Spinal cord (tissue), 10 donors: Measurements from ENCODE around the gene NCOR1. TPM values are rescaled to one million over a fixed set of nuclear protein-coding genes. Genes with fewer than 3 reads are reported as not detected.

ENCODE experiments used
- DNase-seq, 6 donors: peaks; one replicate each; pipeline versions ENCODE4 v3.0.0 to v3.0.0-alpha.2; 2013 to 2015; ENCODE audit warnings: low spot score in 6 of 6, low read depth in 4 of 6
- H3K27ac ChIP-seq: one replicate; pipeline ENCODE4 v1.5.1; 2013; ENCODE audit warnings: low read depth, low read length, control low read depth
- H3K27me3 ChIP-seq: one replicate; pipeline ENCODE4 v1.6.1; 2013; ENCODE audit warnings: low read length; ENCODE audit not compliant: control insufficient read depth, insufficient read depth
- H3K36me3 ChIP-seq: one replicate; pipeline ENCODE4 v1.6.1; 2013; ENCODE audit warnings: low read length; ENCODE audit not compliant: control insufficient read depth, insufficient read depth
- H3K4me1 ChIP-seq: one replicate; pipeline ENCODE4 v1.6.1; 2013; ENCODE audit warnings: low read length; ENCODE audit not compliant: control insufficient read depth, insufficient read depth
- H3K4me3 ChIP-seq: one replicate; pipeline ENCODE4 v1.5.1; 2013; ENCODE audit warnings: low read depth, low read length, control low read depth
- H3K9me3 ChIP-seq: one replicate; pipeline ENCODE4 v1.6.1; 2013; ENCODE audit warnings: low read length; ENCODE audit not compliant: control insufficient read depth, insufficient read depth
- WGBS: methylation state at CpG from one replicate; pipeline ENCODE4 v1.1.5; 2013; ENCODE audit warnings: missing lambda C conversion rate; ENCODE audit not compliant: insufficient coverage; 5-methylcytosine and 5-hydroxymethylcytosine counted together
- polyA plus RNA-seq, 2 donors: library from polyadenylated mRNA; unstranded; fragments of 120-200 nt; gene quantifications; one replicate each; pipeline ENCODE4 v1.2.1, GENCODE V29; 2013; ENCODE audit not compliant: insufficient read length in 2 of 2
- total RNA-seq, 2 donors: library from RNA; depleted of rRNA in 1 of 2; stranded (reverse); fragments of 120-200 nt in 1 of 2; fragments of >200 nt in 1 of 2; gene quantifications; one replicate each; pipeline versions ENCODE4 v1.2.3 to v1.2.4, GENCODE V29; 2013 to 2014
- donor health status: healthy.

NCOR1 gene
- total and polyA plus RNA-seq, 4 donors: 72.7 to 102 (median 86.2) TPM

- no peak for DNase-seq
- Histone ChIP-seq H3K4me1 (no peaks in the 10 kb centered on the region), H3K27me3 (no peaks in the 10 kb centered on the region), H3K27ac (no peak overlapping the region), H3K36me3 (peaks cover 34% of the 10 kb centered on the region), H3K9me3 (no peaks in the 10 kb centered on the region), H3K4me3 (no peak overlapping the region)
- WGBS: no CpG with 5 or more reads among the region's 7 CpGs
Measured at GRCh38 chr17:16033729-16034349, 181.5 kb downstream of the NCOR1 start.

DNA sequence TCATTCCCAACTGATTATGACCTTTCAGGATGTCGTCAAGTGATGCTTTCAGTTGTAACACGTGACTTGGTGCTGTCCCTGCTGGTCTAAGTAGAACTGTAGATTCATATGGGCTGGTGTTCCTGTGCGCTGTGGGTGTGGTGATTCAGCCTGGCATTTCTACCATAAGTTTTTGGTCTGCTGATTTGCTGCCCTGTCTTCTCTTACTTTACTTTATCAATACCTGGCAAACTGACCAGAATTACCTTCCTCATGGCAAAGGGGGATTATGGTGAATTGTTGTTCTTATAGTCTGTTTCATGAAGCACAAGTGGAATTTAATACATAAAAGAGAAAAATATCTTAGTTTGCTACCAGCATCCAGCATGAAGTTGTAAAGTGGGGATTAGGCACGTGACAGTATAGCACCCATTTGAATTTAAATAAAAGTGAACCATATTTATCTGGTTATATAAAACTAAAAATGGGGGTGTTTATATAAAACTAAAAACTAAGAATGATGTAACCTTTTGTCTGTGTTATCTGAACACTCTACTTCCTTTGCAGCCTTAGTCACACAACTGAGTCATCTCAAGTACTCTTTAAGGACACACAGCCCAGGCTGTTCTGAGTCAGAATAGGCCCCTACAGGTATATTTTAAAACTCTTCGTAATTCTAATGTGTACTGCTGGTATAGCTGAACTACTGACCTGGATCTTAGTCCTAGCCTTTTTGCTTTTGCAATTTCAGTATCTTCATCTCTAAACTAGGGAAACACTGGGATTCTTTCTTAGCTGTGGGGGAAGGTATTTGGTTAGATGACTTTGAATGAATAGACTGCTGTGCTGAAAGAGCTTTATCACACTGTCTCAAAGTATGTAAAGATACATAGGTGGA, 187.4 kb downstream of the NCOR1 start:
- Histone ChIP-seq H3K9me3 (no peaks in the 10 kb centered on the region), H3K27ac (no peak overlapping the region), H3K36me3 (peaks cover 20% of the 10 kb centered on the region), H3K4me3 (no peak overlapping the region), H3K27me3 (no peaks in the 10 kb centered on the region), H3K4me1 (no peaks in the 10 kb centered on the region)
- WGBS: no CpG with 5 or more reads among the region's 5 CpGs
- DNase-seq: no peak

DNA sequence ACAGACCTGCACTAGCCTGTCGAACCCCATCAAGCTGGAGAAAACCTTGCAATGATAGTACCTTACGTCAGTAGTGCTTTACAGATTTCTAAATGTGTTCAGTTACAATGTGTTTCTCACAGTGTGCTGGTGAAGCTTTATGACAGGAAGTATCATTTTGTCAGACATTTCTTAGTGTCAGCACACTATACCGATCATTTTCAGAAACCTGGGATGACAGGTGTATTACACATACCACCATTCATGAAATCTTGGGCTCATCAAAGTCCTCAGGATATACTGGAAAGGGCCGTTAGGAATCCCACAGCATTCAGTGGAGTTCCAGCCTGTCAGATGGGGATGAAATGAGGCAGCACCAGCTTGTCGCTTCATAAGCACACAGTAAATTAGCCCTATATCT, 188.4 kb downstream of the NCOR1 start:
- Histone ChIP-seq H3K27ac (no peak overlapping the region), H3K36me3 (peaks cover 18% of the 10 kb centered on the region), H3K4me1 (no peaks in the 10 kb centered on the region), H3K4me3 (no peak overlapping the region), H3K27me3 (no peaks in the 10 kb centered on the region), H3K9me3 (no peaks in the 10 kb centered on the region)
- DNase-seq: peak in 1 of 6 donors; percentile 11
- WGBS: 92% methylated on average over 2 of the region's 5 CpGs

DNA sequence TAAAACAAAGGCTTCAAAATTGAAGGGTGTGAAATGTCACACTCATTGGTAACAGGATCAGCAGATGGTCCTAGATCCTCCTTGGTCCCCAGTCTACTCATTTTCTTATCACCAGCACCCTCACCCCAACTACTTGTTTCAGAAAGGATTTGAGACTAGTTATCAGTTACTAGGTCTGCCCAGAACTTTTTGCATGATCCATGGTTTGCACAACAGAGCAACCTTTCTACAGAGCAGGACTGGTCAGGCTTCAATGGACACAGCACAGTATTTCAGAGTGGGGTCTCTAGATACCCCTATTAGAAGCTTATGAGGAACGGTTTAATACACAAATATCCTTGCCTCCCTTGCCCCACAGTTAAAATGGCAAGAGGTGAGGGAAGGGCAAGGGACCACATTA, 190.1 kb downstream of the NCOR1 start:
- H3K4me1 ChIP-seq: no peaks in the 10 kb centered on the region
- no peak overlapping the region for H3K27ac ChIP-seq
- no peak overlapping the region for H3K4me3 ChIP-seq
- H3K27me3 ChIP-seq: no peaks in the 10 kb centered on the region
- WGBS: no CpG with 5 or more reads among the region's 1 CpG
- H3K9me3 ChIP-seq: no peaks in the 10 kb centered on the region
- no peak for DNase-seq
- peaks cover 23% of the 10 kb centered on the region for H3K36me3 ChIP-seq

DNA sequence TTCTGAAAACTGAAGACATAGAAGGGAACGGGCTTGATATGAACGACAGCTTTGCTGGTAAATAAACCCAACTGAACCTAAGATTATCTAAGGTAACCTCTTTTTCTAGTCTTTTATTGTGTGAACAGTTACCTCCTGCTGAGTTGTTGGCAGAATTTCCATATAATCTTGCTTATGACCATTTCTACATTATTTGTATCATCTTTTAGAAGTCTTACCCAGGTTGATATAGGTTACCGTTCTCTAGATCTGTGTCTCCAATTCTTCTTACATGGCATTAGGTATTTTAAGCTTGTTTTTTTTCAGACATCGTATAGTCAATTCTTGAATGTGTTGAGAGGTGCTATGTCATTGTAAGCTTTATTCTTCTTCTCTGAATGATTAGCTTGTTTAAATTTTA, 191.5 kb downstream of the NCOR1 start:
- Histone ChIP-seq H3K27me3 (no peaks in the 10 kb centered on the region), H3K4me3 (no peak overlapping the region), H3K36me3 (peaks cover 30% of the 10 kb centered on the region), H3K4me1 (no peaks in the 10 kb centered on the region), H3K9me3 (no peaks in the 10 kb centered on the region), H3K27ac (no peak overlapping the region)
- no CpG with 5 or more reads among the region's 4 CpGs for WGBS
- DNase-seq: no peak

DNA sequence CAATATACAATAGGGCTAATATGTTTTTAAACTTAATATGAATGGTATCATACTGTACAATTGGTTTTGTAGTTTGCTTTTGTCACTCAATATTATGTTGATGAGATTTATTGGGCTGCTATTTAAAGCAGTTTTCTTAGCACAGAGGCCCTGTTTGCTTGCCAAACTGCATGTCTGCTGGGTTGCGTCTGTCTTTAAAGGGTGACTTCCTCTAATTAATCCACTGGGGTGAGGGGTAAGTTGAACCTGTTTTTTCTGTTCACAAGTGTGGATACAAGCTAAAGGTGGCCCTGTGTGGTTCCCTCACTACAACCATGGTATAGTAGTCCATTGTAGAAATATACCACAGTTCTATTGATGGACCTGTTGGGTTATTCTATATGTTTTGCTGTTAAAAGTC, 196.0 kb downstream of the NCOR1 start:
- no peaks in the 10 kb centered on the region for H3K9me3 ChIP-seq
- H3K27me3 ChIP-seq: no peaks in the 10 kb centered on the region
- DNase-seq: no peak
- H3K4me3 ChIP-seq: no peak overlapping the region
- WGBS: no CpG with 5 or more reads among the region's 1 CpG
- H3K4me1 ChIP-seq: no peaks in the 10 kb centered on the region
- H3K36me3 ChIP-seq: peaks cover 20% of the 10 kb centered on the region
- no peak overlapping the region for H3K27ac ChIP-seq

GRCh38 chr17:16013943-16014407, 201.4 kb downstream of the NCOR1 start:
- Histone ChIP-seq H3K4me1 (no peaks in the 10 kb centered on the region), H3K27me3 (no peaks in the 10 kb centered on the region), H3K4me3 (no peak overlapping the region), H3K9me3 (no peaks in the 10 kb centered on the region), H3K27ac (no peak overlapping the region), H3K36me3 (peaks cover 27% of the 10 kb centered on the region)
- WGBS: no CpG with 5 or more reads among the region's 3 CpGs
- DNase-seq: peak in 2 of 6 donors; percentile 21 to 22

GRCh38 chr17:16007439-16007838, 207.9 kb downstream of the NCOR1 start:
- Histone ChIP-seq H3K27ac (no peak overlapping the region), H3K4me3 (no peak overlapping the region), H3K4me1 (no peaks in the 10 kb centered on the region), H3K36me3 (peaks cover 42% of the 10 kb centered on the region), H3K9me3 (no peaks in the 10 kb centered on the region), H3K27me3 (no peaks in the 10 kb centered on the region)
- no peak for DNase-seq
- 100% methylated on average over 1 of the region's 3 CpGs for WGBS

DNA sequence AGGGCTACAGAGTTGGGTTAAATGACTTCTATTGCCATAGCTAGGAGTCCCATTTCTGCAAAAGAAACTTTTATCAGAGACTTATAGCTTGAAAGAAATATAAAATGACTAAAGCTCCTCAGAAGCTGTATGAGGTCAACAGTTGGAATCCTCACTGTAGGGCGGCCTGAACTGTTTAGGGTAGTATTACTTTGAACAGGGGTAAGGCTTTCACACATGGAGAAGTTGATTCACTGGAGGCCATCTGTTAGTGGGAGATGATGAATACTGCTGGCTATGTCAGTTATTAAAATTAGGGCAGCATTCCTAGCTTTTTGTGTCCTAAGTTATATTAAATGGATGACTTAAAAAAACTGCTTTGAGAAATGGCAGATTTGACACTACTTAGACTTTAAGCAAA, 209.7 kb downstream of the NCOR1 start:
- Histone ChIP-seq H3K27ac (no peak overlapping the region), H3K9me3 (no peaks in the 10 kb centered on the region), H3K4me3 (no peak overlapping the region), H3K4me1 (peaks cover 3% of the 10 kb centered on the region), H3K27me3 (no peaks in the 10 kb centered on the region), H3K36me3 (peaks cover 36% of the 10 kb centered on the region)
- 100% methylated on average over 1 of the region's 1 CpG for WGBS
- DNase-seq: no peak

GRCh38 chr17:16003841-16004240, 211.5 kb downstream of the NCOR1 start:
- Histone ChIP-seq H3K36me3 (peaks cover 29% of the 10 kb centered on the region), H3K4me3 (no peak overlapping the region), H3K27me3 (no peaks in the 10 kb centered on the region), H3K4me1 (peaks cover 7% of the 10 kb centered on the region), H3K27ac (no peak overlapping the region), H3K9me3 (no peaks in the 10 kb centered on the region)
- no peak for DNase-seq
- no CpG with 5 or more reads among the region's 1 CpG for WGBS
